Panc1 (cell line): ENCODE measurements around the gene DLGAP4. TPM values are rescaled to one million over a fixed set of nuclear protein-coding genes. Genes with fewer than 3 reads are reported as not detected.

Source experiments
- ATAC-seq: fragments of 200-7000 bp; cut with Tn5 transposase; 2 replicates; pipeline ENCODE4 v1.9.1; 2020; ENCODE audit warnings: mild to moderate bottlenecking, moderate library complexity
- BruUV-seq: library from RNA; stranded (reverse); fragments of 400-500 nt; replicated peaks from 2 replicates; lab custom pipeline; 2021; lab: Mats Ljungman, UMichigan
- CTCF ChIA-PET: fragments of 300-600 bp; sonication (Branson Sonifier 250); formaldehyde crosslinking; loops from one replicate; lab custom pipeline; 2022; ENCODE audit warnings: antibody characterized with exemption; lab: Charles Lee
- POLR2A ChIA-PET: fragments of 300-600 bp; sonication (Branson Sonifier 250); formaldehyde crosslinking; loops from one replicate; lab custom pipeline; 2022; ENCODE audit warnings: antibody characterized with exemption; lab: Charles Lee
- DNase-seq: peaks from one replicate; pipeline ENCODE4 v3.0.0-alpha.2; 2010; ENCODE audit warnings: low read depth, low spot score
- H3K27ac ChIP-seq: 2 replicates; pipeline ENCODE4 v1.5.1; 2011; ENCODE audit warnings: mild to moderate bottlenecking, low read length, inconsistent platforms
- H3K27me3 ChIP-seq: fragments of 200-500 bp; sonication (Bioruptor generic); 2 replicates; pipeline ENCODE4 v1.6.0; 2014; ENCODE audit warnings: low read length, inconsistent platforms; ENCODE audit not compliant: control insufficient read depth, insufficient read depth
- H3K36me3 ChIP-seq: fragments of 200-500 bp; sonication (Bioruptor generic); 2 replicates; pipeline ENCODE4 v1.5.1; 2014; ENCODE audit warnings: inconsistent platforms, mild to moderate bottlenecking, low read length, moderate library complexity; ENCODE audit not compliant: control insufficient read depth, insufficient read depth
- H3K4me1 ChIP-seq: 2 replicates; pipeline ENCODE4 v1.5.1; 2011; ENCODE audit warnings: inconsistent platforms, mild to moderate bottlenecking, low read length, moderate library complexity; ENCODE audit not compliant: control insufficient read depth, insufficient read depth
- H3K4me3 ChIP-seq, 2 experiments: 2 replicates each; pipeline ENCODE4 v1.5.1; 2011 to 2012; ENCODE audit warnings: low read depth in 2 of 2, low read length in 2 of 2, mild to moderate bottlenecking in 2 of 2, inconsistent platforms in 1 of 2, moderate library complexity in 1 of 2
- H3K9me3 ChIP-seq: fragments of 200-500 bp; sonication (Bioruptor generic); 2 replicates; pipeline ENCODE4 v1.5.1; 2014; ENCODE audit warnings: low read depth, mild to moderate bottlenecking, inconsistent platforms, low read length, moderate library complexity; ENCODE audit not compliant: control insufficient read depth, insufficient read depth
- POLR2AphosphoS5 ChIP-seq: IDR thresholded peaks from 2 replicates; pipeline ENCODE4 v1.6.1; 2012; ENCODE audit warnings: mild to moderate bottlenecking, low read depth, low read length, moderate library complexity
- REST ChIP-seq, 2 experiments: IDR thresholded peaks; 2 replicates each; pipeline ENCODE4 v1.6.1; 2011 to 2012; ENCODE audit warnings: low read depth in 2 of 2, control low read depth in 1 of 2, low read length in 1 of 2, mild to moderate bottlenecking in 1 of 2, moderate library complexity in 1 of 2; ENCODE audit not compliant: insufficient read depth in 1 of 2
- SIN3A ChIP-seq: IDR thresholded peaks from 2 replicates; pipeline ENCODE4 v1.6.1; 2012; ENCODE audit warnings: low read depth, mild to moderate bottlenecking, low read length, moderate library complexity, borderline replicate concordance; ENCODE audit not compliant: insufficient read depth
- TCF7L2 ChIP-seq: IDR thresholded peaks from 2 replicates; pipeline ENCODE4 v1.6.1; 2011; ENCODE audit warnings: mild to moderate bottlenecking, low read depth, low read length, inconsistent platforms
- in situ Hi-C: cut with HindIII; loops from 2 replicates; pipeline ENCODE4 v1.10.0; 2016; ENCODE audit warnings: low sequenced_read_pairs, low pct_unique_long_range_greater_than_20kb
- intact Hi-C: fragments of 100-400 bp; cut with micrococcal nuclease; formaldehyde crosslinking; loops from one replicate; pipeline ENCODE4 v1.10.0; 2022; ENCODE audit not compliant: unreplicated experiment
- total RNA-seq: library from RNA; stranded (reverse); gene quantifications from one replicate; pipeline ENCODE4 v1.2.1, GENCODE V29; 2021; ENCODE audit not compliant: unreplicated experiment
- TF ChIP-seq, protein P1 (sequence below): fragments of 450-650 bp; IDR thresholded peaks from 2 replicates; pipeline ENCODE4 v1.5.1; 2017; ENCODE audit warnings: mild to moderate bottlenecking

Gene DLGAP4
- total RNA-seq, 1 experiment from 2014 or later: 52.5 TPM

DNA sequence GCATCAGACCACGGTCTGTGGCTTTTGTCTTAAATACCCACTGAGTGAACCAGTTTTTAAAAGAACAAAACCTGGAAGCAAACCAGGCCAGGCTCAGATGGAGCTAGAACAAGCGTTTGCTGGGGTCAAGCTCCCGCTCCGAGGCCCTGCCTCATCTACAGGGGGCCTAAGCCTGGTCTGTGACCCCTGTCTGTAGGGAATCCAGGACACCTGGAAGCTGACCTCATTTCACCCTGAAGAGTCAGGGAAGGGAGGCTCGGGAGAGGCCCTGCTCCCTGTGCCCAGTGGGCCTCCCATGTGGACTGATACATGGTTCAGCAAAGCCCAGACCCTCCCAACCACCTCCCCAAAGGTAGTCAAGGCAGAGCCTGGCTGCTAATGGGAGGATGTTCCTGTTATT, 26.8 kb upstream of the DLGAP4 start:
- in situ Hi-C loops: no loop called here
- Histone ChIP-seq H3K9me3 (no peaks in the 10 kb centered on the region), H3K27ac (no peak overlapping the region), H3K4me3 (no peak overlapping the region), H3K27me3 (peaks cover 3% of the 10 kb centered on the region; the same call in 1 of the 2 replicates), H3K4me1 (no peaks in the 10 kb centered on the region), H3K36me3 (no peaks in the 10 kb centered on the region)
- BruUV-seq: no TSS peak
- ATAC-seq: no peak
- TF ChIP-seq REST (IDR thresholded peaks at IDR 0.05; ENCODE audit: insufficient read depth in 1 of 2, low read depth in 2 of 2, low read length in 1 of 2) (no peak), POLR2AphosphoS5 (no peak), SIN3A (no peak), TCF7L2 (no peak)
- TF ChIP-seq, protein P1, sequence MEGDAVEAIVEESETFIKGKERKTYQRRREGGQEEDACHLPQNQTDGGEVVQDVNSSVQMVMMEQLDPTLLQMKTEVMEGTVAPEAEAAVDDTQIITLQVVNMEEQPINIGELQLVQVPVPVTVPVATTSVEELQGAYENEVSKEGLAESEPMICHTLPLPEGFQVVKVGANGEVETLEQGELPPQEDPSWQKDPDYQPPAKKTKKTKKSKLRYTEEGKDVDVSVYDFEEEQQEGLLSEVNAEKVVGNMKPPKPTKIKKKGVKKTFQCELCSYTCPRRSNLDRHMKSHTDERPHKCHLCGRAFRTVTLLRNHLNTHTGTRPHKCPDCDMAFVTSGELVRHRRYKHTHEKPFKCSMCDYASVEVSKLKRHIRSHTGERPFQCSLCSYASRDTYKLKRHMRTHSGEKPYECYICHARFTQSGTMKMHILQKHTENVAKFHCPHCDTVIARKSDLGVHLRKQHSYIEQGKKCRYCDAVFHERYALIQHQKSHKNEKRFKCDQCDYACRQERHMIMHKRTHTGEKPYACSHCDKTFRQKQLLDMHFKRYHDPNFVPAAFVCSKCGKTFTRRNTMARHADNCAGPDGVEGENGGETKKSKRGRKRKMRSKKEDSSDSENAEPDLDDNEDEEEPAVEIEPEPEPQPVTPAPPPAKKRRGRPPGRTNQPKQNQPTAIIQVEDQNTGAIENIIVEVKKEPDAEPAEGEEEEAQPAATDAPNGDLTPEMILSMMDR: no peak
- DNase-seq: no peak
- CTCF ChIA-PET: no interaction called here
- intact Hi-C loops: no loop called here
- POLR2A ChIA-PET: no interaction called here

DNA sequence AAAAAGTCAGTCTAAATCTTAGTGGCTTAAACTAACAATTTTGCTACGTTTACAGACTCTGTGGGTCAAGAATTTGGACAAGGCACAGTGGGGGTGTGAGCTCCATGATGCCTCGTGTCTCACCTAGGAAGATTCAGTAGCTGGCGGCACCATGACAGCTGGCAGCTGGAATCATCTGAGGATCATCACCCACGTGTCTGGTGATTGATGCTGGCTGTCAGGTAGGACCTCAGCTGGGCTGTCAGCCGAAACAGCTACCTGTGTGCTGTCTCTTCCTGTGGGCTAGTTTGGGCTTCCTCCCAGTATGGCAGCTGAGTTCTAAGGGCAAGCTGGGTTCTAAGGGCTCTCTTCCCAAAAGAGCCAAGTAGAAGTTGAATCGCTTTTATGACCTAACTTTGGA, 26.4 kb upstream of the DLGAP4 start:
- H3K36me3 ChIP-seq: no peaks in the 10 kb centered on the region
- DNase-seq (no peak), ATAC-seq (no peak)
- H3K27ac ChIP-seq: no peak overlapping the region
- peaks cover 3% of the 10 kb centered on the region; the same call in 1 of the 2 replicates for H3K27me3 ChIP-seq
- no peaks in the 10 kb centered on the region for H3K4me1 ChIP-seq
- in situ Hi-C loops (no loop called here), intact Hi-C loops (no loop called here)
- TF ChIP-seq TCF7L2 (no peak), POLR2AphosphoS5 (no peak), REST (IDR thresholded peaks at IDR 0.05; ENCODE audit: insufficient read depth in 1 of 2, low read depth in 2 of 2, low read length in 1 of 2) (no peak), SIN3A (no peak)
- BruUV-seq: no TSS peak
- H3K4me3 ChIP-seq: no peak overlapping the region
- ChIA-PET POLR2A (no interaction called here), CTCF (no interaction called here)
- no peaks in the 10 kb centered on the region for H3K9me3 ChIP-seq
